H1 (cell line): ENCODE results near the gene ADCY3. TPM values are rescaled to one million over a fixed set of nuclear protein-coding genes. Genes with fewer than 3 reads are reported as not detected.

ENCODE experiments used
- RBBP5 ChIP-seq: IDR thresholded peaks from 2 replicates; pipeline ENCODE4 v1.7.1; 2012; ENCODE audit warnings: low read depth, mild to moderate bottlenecking, inconsistent platforms, low read length, moderate library complexity, borderline replicate concordance
- SP2 ChIP-seq: IDR thresholded peaks from 2 replicates; pipeline ENCODE4 v1.6.1; 2012; ENCODE audit warnings: mild to moderate bottlenecking, low read length, inconsistent platforms
- polyA plus RNA-seq, 7 experiments: library from polyadenylated mRNA; depleted of rRNA in 3 of 7; stranded (reverse) in 5 of 7; unstranded in 2 of 7; fragments of >200 nt in 5 of 7; fragments of 200-250 nt in 2 of 7; gene quantifications; 1 replicate in 5 of 7; 2 replicates in 1 of 7; 4 replicates in 1 of 7; pipeline versions ENCODE4 v1.2.1 to v1.2.3, GENCODE V29; 2011 to 2013; ENCODE audit warnings: missing spikeins in 2 of 7, mixed read lengths in 2 of 7
- total RNA-seq: library from RNA; stranded (reverse); fragmentation: NEBNext Ultra II Directional; extraction: Animal tissue kit (Norgen Biotek cat#: 25700); gene quantifications from 2 replicates; pipeline ENCODE4 v1.2.1, GENCODE V29; 2021

ADCY3 gene
- total and polyA plus RNA-seq, 2 of the 8 experiments (the other 6 are each of a cell fraction or from before 2014, with no cell fraction given) = 45.1 to 52.9 TPM

GRCh38 chr2:24961903-24962302 lies 41.9 kb upstream of the ADCY3 start (continued):
- TF ChIP-seq SP2 = no peak
- TF ChIP-seq RBBP5 = no peak
- TF ChIP-seq, all 59 proteins: peak for 0
